SK-N-SH treated with all-trans-retinoic acid at 6 μM for 48 hours (cell line): Measurements from ENCODE around the gene GZMA.

Experiments used
- ARNTL ChIP-seq: fragments of 450-650 bp; formaldehyde crosslinking; IDR thresholded peaks from 2 replicates; pipeline ENCODE4 v1.5.0; 2020; ENCODE audit warnings: low read depth, mild to moderate bottlenecking, moderate library complexity, borderline replicate concordance
- BACH2 ChIP-seq: fragments of 250-450 bp; sonication (Bioruptor Pico); IDR thresholded peaks from 2 replicates; pipeline ENCODE4 v1.9.0; 2021; ENCODE audit warnings: mild to moderate bottlenecking, borderline replicate concordance
- CSDC2 ChIP-seq: fragments of 250-450 bp; sonication (Bioruptor Pico); IDR thresholded peaks from 2 replicates; pipeline ENCODE4 v1.5.0; 2020; ENCODE audit warnings: mild to moderate bottlenecking, moderate library complexity
- ESRRG ChIP-seq: fragments of 250-450 bp; sonication (Bioruptor Pico); IDR thresholded peaks from 2 replicates; pipeline ENCODE4 v1.6.1; 2021; ENCODE audit warnings: mild to moderate bottlenecking
- ISL1 ChIP-seq: fragments of 250-450 bp; sonication (Bioruptor Pico); IDR thresholded peaks from 2 replicates; pipeline ENCODE4 v2.1.2; 2022; ENCODE audit warnings: mild to moderate bottlenecking, moderate library complexity
- RARB ChIP-seq: fragments of 250-450 bp; sonication (Bioruptor Pico); IDR thresholded peaks from 2 replicates; pipeline ENCODE4 v1.8.0; 2021; ENCODE audit warnings: mild to moderate bottlenecking, moderate library complexity
- ZFP30 ChIP-seq: fragments of 450-650 bp; formaldehyde crosslinking; IDR thresholded peaks from 2 replicates; pipeline ENCODE4 v1.5.0; 2022; ENCODE audit warnings: mild to moderate bottlenecking, moderate library complexity
- ZNF565 ChIP-seq: fragments of 450-650 bp; formaldehyde crosslinking; conservative IDR thresholded peaks from 2 replicates; pipeline ENCODE4 v1.5.0; 2020; ENCODE audit warnings: low read depth, mild to moderate bottlenecking, moderate library complexity
- ZNF70 ChIP-seq: fragments of 450-650 bp; formaldehyde crosslinking; IDR thresholded peaks from 2 replicates; pipeline ENCODE4 v1.5.0; 2020; ENCODE audit warnings: mild to moderate bottlenecking, moderate library complexity
- TF ChIP-seq, protein P1 (sequence below): fragments of 250-450 bp; sonication (Bioruptor Pico); IDR thresholded peaks from 2 replicates; pipeline ENCODE4 v1.8.0; 2021; ENCODE audit warnings: low read depth, mild to moderate bottlenecking, moderate library complexity, borderline replicate concordance
- TF ChIP-seq, protein P2 (sequence below): fragments of 250-450 bp; sonication (Bioruptor Pico); IDR thresholded peaks from 2 replicates; pipeline ENCODE4 v1.5.0; 2020; ENCODE audit warnings: mild to moderate bottlenecking, moderate library complexity
- TF ChIP-seq, protein P3 (sequence below): fragments of 250-450 bp; sonication (Bioruptor Pico); IDR thresholded peaks from 2 replicates; pipeline ENCODE4 v1.8.0; 2020; ENCODE audit warnings: mild to moderate bottlenecking, moderate library complexity, borderline replicate concordance

DNA sequence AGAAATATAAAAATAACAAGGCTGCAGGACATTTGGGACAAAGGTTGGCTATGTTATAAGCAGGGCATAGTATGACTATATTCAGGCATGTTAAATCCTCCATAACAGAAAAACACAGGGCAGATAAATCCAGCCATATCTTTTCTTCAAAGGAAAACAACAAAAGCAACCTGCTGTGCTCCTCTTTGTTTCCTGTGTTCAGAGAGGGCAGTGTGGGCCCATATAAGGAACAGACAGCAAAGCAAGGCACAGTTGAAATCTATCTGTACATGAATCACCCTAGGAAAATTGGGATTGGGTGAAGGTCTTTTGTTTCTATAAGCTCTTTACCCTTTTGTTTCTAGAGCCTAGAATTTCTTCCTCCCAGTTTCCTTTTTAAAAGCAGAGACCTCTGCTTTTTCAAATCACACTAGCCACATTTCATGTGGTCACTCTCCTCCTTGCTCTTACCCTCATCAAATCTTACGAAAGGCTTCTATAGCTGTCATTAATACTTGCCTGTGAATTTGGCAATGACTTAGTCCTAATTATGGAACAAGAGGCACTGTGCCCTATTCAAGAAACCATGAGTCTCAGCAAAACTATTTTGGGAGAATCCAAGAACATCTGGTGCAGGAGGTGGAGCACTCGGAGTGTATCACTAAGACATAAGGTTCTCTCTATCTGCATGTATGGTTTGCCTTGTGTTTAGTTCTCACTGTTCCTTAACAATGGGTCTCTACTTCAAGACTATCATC lies 1.8 kb downstream of the GZMA start:
- TF ChIP-seq ZFP30 (CRISPR knock-in tag) (no peak), RARB (CRISPR knock-in tag) (no peak), ESRRG (no peak), ARNTL (CRISPR knock-in tag) (no peak), ZNF70 (no peak), CSDC2 (CRISPR knock-in tag) (no peak), ISL1 (no peak), BACH2 (CRISPR knock-in tag) (no peak), ZNF565 (no peak)
- TF ChIP-seq, protein P1, sequence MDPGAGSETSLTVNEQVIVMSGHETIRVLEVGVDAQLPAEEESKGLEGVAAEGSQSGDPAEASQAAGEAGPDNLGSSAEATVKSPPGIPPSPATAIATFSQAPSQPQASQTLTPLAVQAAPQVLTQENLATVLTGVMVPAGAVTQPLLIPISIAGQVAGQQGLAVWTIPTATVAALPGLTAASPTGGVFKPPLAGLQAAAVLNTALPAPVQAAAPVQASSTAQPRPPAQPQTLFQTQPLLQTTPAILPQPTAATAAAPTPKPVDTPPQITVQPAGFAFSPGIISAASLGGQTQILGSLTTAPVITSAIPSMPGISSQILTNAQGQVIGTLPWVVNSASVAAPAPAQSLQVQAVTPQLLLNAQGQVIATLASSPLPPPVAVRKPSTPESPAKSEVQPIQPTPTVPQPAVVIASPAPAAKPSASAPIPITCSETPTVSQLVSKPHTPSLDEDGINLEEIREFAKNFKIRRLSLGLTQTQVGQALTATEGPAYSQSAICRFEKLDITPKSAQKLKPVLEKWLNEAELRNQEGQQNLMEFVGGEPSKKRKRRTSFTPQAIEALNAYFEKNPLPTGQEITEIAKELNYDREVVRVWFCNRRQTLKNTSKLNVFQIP (CRISPR knock-in tag): no peak
- TF ChIP-seq, protein P2, sequence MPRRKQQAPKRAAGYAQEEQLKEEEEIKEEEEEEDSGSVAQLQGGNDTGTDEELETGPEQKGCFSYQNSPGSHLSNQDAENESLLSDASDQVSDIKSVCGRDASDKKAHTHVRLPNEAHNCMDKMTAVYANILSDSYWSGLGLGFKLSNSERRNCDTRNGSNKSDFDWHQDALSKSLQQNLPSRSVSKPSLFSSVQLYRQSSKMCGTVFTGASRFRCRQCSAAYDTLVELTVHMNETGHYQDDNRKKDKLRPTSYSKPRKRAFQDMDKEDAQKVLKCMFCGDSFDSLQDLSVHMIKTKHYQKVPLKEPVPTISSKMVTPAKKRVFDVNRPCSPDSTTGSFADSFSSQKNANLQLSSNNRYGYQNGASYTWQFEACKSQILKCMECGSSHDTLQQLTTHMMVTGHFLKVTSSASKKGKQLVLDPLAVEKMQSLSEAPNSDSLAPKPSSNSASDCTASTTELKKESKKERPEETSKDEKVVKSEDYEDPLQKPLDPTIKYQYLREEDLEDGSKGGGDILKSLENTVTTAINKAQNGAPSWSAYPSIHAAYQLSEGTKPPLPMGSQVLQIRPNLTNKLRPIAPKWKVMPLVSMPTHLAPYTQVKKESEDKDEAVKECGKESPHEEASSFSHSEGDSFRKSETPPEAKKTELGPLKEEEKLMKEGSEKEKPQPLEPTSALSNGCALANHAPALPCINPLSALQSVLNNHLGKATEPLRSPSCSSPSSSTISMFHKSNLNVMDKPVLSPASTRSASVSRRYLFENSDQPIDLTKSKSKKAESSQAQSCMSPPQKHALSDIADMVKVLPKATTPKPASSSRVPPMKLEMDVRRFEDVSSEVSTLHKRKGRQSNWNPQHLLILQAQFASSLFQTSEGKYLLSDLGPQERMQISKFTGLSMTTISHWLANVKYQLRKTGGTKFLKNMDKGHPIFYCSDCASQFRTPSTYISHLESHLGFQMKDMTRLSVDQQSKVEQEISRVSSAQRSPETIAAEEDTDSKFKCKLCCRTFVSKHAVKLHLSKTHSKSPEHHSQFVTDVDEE (CRISPR knock-in tag): no peak
- TF ChIP-seq, protein P3, sequence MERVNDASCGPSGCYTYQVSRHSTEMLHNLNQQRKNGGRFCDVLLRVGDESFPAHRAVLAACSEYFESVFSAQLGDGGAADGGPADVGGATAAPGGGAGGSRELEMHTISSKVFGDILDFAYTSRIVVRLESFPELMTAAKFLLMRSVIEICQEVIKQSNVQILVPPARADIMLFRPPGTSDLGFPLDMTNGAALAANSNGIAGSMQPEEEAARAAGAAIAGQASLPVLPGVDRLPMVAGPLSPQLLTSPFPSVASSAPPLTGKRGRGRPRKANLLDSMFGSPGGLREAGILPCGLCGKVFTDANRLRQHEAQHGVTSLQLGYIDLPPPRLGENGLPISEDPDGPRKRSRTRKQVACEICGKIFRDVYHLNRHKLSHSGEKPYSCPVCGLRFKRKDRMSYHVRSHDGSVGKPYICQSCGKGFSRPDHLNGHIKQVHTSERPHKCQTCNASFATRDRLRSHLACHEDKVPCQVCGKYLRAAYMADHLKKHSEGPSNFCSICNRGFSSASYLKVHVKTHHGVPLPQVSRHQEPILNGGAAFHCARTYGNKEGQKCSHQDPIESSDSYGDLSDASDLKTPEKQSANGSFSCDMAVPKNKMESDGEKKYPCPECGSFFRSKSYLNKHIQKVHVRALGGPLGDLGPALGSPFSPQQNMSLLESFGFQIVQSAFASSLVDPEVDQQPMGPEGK (CRISPR knock-in tag): no peak
